OCI-LY3 (cell line): ENCODE data around the gene TIMM10B.

Experiments used
- H2AFZ ChIP-seq: fragments of 200-600, 300-600 bp; shearing (Covaris generic); 2 replicates; pipeline ENCODE4 v1.6.0; 2014; ENCODE audit warnings: antibody characterized with exemption, low read depth, low read length
- H3K27ac ChIP-seq: fragments of 200-600, 300-600 bp; sonication (generic); 2 replicates; pipeline ENCODE4 v1.5.1; 2014; ENCODE audit warnings: mild to moderate bottlenecking, low read length, moderate library complexity, mixed read lengths
- H3K27me3 ChIP-seq: fragments of 200-600, 300-600 bp; sonication (generic); 2 replicates; pipeline ENCODE4 v1.6.1; 2014; ENCODE audit warnings: low read depth, low read length, mixed read lengths
- H3K36me3 ChIP-seq: fragments of 200-600, 300-600 bp; sonication (generic); replicated peaks from 2 replicates; pipeline ENCODE3; 2014; ENCODE audit warnings: low read depth, low read length, mixed read lengths
- H3K4me1 ChIP-seq: fragments of 300-600, 200-600 bp; sonication (generic); 2 replicates; pipeline ENCODE4 v1.6.1; 2014; ENCODE audit warnings: low read length, mixed read lengths
- H3K4me2 ChIP-seq: fragments of 200-600, 300-600 bp; sonication (generic); 2 replicates; pipeline ENCODE4 v1.6.1; 2014; ENCODE audit warnings: low read length, mixed read lengths
- H3K4me3 ChIP-seq: fragments of 300-600, 200-600 bp; sonication (generic); 2 replicates; pipeline ENCODE4 v1.5.1; 2014; ENCODE audit warnings: antibody characterized with exemption, mild to moderate bottlenecking, low read length, moderate library complexity
- H3K79me2 ChIP-seq: fragments of 300-600, 200-600 bp; shearing (Covaris generic); 2 replicates; pipeline ENCODE4 v1.6.1; 2014; ENCODE audit warnings: mild to moderate bottlenecking, low read length, mixed read lengths
- H3K9ac ChIP-seq: fragments of 300-600, 200-600 bp; shearing (Covaris generic); 2 replicates; pipeline ENCODE4 v1.6.0; 2014; ENCODE audit warnings: mild to moderate bottlenecking, low read length, moderate library complexity
- H3K9me3 ChIP-seq: fragments of 200-600, 300-600 bp; shearing (Covaris generic); 2 replicates; pipeline ENCODE4 v1.6.1; 2014; ENCODE audit warnings: low read length, mixed read lengths; ENCODE audit not compliant: insufficient read depth
- H4K20me1 ChIP-seq: fragments of 200-600, 300-600 bp; sonication (generic); 2 replicates; pipeline ENCODE4 v1.6.1; 2016; ENCODE audit warnings: low read length, mixed read lengths; ENCODE audit not compliant: insufficient read depth
- CTCF ChIP-seq: fragments of 200-600, 300-600 bp; sonication (generic); IDR thresholded peaks from 2 replicates; pipeline ENCODE4 v1.5.1; 2014; ENCODE audit warnings: antibody characterized with exemption, low read length, low read depth
- EZH2phosphoT487 ChIP-seq: fragments of 200-600 bp; shearing (Covaris generic); IDR thresholded peaks from 2 replicates; pipeline ENCODE4 v1.6.1; 2018; ENCODE audit warnings: antibody characterized with exemption, mixed run types, low read depth

TIMM10B gene

DNA sequence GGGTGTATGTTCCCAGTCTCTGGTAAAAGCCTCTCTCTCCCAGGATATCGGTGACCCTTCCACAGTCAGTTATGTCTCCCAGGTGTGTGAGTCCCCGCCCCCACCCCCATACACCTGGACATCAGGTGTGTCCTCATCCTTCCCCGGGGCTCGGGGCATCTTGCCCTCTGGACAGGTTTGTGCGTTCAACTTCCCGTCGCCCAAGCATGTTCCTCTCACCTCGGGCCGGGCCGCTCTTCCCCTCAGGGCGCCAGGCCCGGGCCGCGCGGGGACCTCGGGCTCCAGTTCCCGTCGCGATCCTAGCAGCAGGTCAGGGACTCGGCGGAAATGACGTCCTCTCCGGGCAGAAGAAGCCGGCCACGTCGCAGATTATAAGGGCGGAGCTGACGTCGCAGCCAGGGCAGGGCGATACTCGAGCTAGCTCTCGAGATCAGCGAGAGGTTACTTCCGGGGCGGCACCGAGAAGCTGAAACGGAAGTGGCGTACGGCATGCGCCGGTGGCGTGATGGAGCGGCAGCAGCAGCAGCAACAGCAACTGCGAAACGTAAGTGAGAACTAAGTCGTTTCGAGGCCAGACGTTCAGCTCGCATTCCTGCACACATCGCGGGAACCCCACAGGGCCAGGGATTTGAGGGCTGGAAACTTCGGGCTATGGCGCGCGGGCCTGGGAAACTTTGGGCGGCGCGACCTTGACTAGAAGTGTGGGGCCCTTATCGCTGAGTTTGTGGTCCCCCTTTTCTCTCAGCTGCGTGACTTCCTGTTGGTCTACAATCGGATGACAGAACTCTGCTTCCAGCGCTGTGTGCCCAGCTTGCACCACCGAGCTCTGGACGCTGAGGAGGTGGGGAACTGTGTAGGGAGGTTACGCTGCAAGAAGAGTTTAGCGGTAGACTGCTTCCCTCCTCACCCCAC, at the start of gene TIMM10B, which contains the start of gene ARFIP2:
Gene TIMM10B (plus strand): TSS at position 490 of the 912 bp plus-strand sequence. CDS start 16 bp downstream, at position 506.
Gene ARFIP2 (minus strand): TSS at position 320 of the 912 bp plus-strand sequence. CDS start 910 bp downstream, outside the sequence.
- Histone ChIP-seq H3K4me1 (peaks cover 15% of the 10 kb centered on the region), H3K9ac (peak within 1 kb of the TSS; percentile 97), H3K27ac (peak within 1 kb of the TSS; percentile 72), H3K27me3 (no peaks in the 10 kb centered on the region), H3K36me3 (peaks cover 68% of the 10 kb centered on the region), H3K9me3 (no peaks in the 10 kb centered on the region), H3K4me2 (peak within 1 kb of the TSS; percentile 99), H2AFZ (peak within 1 kb of the TSS; percentile 66; the same call in 1 of the 2 replicates), H4K20me1 (no peaks in the 10 kb centered on the region), H3K79me2 (peaks cover 48% of the 10 kb centered on the region), H3K4me3 (peak within 1 kb of the TSS; percentile 95)
- TF ChIP-seq CTCF (no peak), EZH2phosphoT487 (no peak)

DNA sequence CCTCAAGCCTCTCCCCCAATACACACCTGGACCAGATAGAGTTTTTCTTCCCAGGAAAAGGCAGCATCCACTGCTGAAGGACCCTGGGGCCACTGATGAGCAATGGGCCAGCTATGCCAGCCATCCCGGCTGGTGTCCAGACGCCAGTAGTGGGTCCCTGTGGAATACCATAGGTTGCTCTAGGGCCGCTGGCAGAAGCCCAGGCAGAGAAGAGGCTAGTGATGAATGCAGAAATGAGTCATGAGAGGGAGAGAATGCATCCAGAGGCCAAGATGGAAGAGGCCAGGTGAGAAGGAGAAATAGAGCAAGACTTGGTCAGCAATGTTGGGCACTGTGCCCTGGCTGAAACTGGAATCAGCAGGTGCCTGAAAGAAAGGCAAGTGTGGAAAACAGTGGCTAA, 49.4 kb upstream of the TIMM10B start:
- no peaks in the 10 kb centered on the region for H3K4me1 ChIP-seq
- no peak overlapping the region for H3K4me2 ChIP-seq
- no peaks in the 10 kb centered on the region for H3K36me3 ChIP-seq
- H3K4me3 ChIP-seq: no peak overlapping the region
- H3K27me3 ChIP-seq: peaks cover 3% of the 10 kb centered on the region; the same call in 1 of the 2 replicates
- TF ChIP-seq EZH2phosphoT487 (no peak), CTCF (no peak)
- H3K9me3 ChIP-seq: no peaks in the 10 kb centered on the region
- H3K9ac ChIP-seq: no peak overlapping the region
- H2AFZ ChIP-seq: no peak overlapping the region
- no peaks in the 10 kb centered on the region for H4K20me1 ChIP-seq
- no peaks in the 10 kb centered on the region for H3K79me2 ChIP-seq
- no peak overlapping the region for H3K27ac ChIP-seq

DNA sequence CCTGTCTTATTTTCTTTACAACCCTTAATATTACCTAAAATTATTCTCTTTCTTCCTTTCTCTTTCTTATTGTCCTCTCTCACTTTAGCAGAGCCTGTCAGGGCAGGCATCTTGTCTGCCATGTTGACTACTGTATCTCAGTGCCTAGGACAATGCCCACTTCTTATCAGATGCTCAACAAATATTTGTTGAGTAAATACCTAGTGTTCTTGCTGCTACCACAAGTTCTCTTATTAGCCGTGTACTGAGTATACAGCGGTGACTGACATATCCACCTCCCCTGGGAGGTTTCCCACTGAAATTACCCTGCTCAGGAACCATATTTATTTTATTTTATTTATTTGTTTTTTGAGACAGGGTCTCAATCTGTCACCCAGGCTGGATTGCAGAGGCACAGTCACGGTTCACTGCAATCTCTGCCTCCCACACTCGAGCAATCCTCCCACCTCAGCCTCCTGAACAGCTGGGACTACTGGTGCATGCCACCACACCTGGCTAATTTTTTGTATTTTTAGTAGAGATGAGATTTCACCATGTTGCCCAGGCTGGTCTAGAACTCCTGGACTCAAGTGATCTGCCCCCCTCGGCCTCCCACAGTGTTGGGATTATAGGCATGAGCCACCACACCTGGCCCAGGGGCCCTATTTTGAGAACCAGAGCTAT, 47.2 kb upstream of the TIMM10B start:
- Histone ChIP-seq H3K36me3 (no peaks in the 10 kb centered on the region), H3K27ac (no peak overlapping the region), H3K79me2 (no peaks in the 10 kb centered on the region), H3K9ac (no peak overlapping the region), H3K9me3 (no peaks in the 10 kb centered on the region), H3K4me2 (no peak overlapping the region), H4K20me1 (no peaks in the 10 kb centered on the region), H3K27me3 (no peaks in the 10 kb centered on the region), H2AFZ (no peak overlapping the region), H3K4me1 (peaks cover 9% of the 10 kb centered on the region), H3K4me3 (no peak overlapping the region)
- TF ChIP-seq CTCF: no peak
- TF ChIP-seq EZH2phosphoT487: no peak

- H3K4me3 ChIP-seq: no peak overlapping the region
- H3K4me1 ChIP-seq: peaks cover 9% of the 10 kb centered on the region
- H3K4me2 ChIP-seq: no peak overlapping the region
- H3K79me2 ChIP-seq: no peaks in the 10 kb centered on the region
- H3K27me3 ChIP-seq: no peaks in the 10 kb centered on the region
- no peak overlapping the region for H3K9ac ChIP-seq
- no peaks in the 10 kb centered on the region for H4K20me1 ChIP-seq
- H3K36me3 ChIP-seq: no peaks in the 10 kb centered on the region
- H2AFZ ChIP-seq: 0 out of 2 replicates have a peak overlapping the region, but pooled peaks have one; percentile 44
- no peak overlapping the region for H3K27ac ChIP-seq
- no peaks in the 10 kb centered on the region for H3K9me3 ChIP-seq
- no peak for TF ChIP-seq EZH2phosphoT487
- TF ChIP-seq CTCF: no peak
Observed at GRCh38 chr11:6437423-6437822, 43.9 kb upstream of the TIMM10B start.
